Placental pericyte (primary cell): ENCODE data around the gene PAX4. TPM values are rescaled to one million over a fixed set of nuclear protein-coding genes. Genes with fewer than 3 reads are reported as not detected.

Experiments
- total RNA-seq: library from RNA; depleted of rRNA; stranded (reverse); fragments of >200 nt; gene quantifications from 2 replicates; pipeline ENCODE4 v1.2.3, GENCODE V29; 2012

PAX4 gene
- total RNA-seq = not detected in 2 replicates

GRCh38 chr7:127618042-127618441, at the start of gene PAX4:
PAX4 (minus strand) TSS chr7:127618142; CDS start chr7:127615928, 2,214 bp downstream.

GRCh38 chr7:127651556-127652332, 33.8 kb upstream of the PAX4 start, which contains the start of gene SND1:
SND1 (plus strand) TSS chr7:127652194; CDS start chr7:127652374, 180 bp downstream.

GRCh38 chr7:127588019-127588696, 29.8 kb downstream of the PAX4 start, which contains the start of gene ARF5:
ARF5 (plus strand) TSS chr7:127588411; CDS start chr7:127588499, 88 bp downstream.

GRCh38 chr7:127585044-127585953, 32.6 kb downstream of the PAX4 start, which contains the start of gene GCC1:
GCC1 (minus strand) TSS chr7:127585596; CDS start chr7:127585182, 414 bp downstream.

Other genes starting within 250 kb of the PAX4 start
- 17.1 and 27.1 TPM in 2 replicates for gene ZNF800, start 225.4 kb downstream of the PAX4 start, total RNA-seq
- gene GCC1, start 32.5 kb downstream of the PAX4 start, total RNA-seq = 20.6 and 35.2 TPM in 2 replicates
- gene ARF5, start 29.7 kb downstream of the PAX4 start, total RNA-seq = 80.1 and 102 TPM in 2 replicates
- gene FSCN3, start 24.4 kb downstream of the PAX4 start, total RNA-seq = 0.66 and 1.7 TPM in 2 replicates
- gene SND1, start 34.1 kb upstream of the PAX4 start, total RNA-seq = 267 and 454 TPM in 2 replicates